Endothelial cell of umbilical vein (primary cell): ENCODE results near the gene PAPPA2. TPM values are rescaled to one million over a fixed set of nuclear protein-coding genes. Genes with fewer than 3 reads are reported as not detected.

Experiments
- BruUV-seq: library from RNA; stranded (reverse); fragments of 400-500 nt; replicated peaks from 2 replicates; lab custom pipeline; 2021; lab: Mats Ljungman, UMichigan
- CTCF ChIA-PET: fragments of 300-600, 350-600 bp; sonication (Branson Sonifier 250); formaldehyde crosslinking; loops from one replicate; lab custom pipeline; 2021; ENCODE audit warnings: antibody characterized with exemption, inconsistent platforms; lab: Charles Lee
- POLR2A ChIA-PET: fragments of 300-600, 350-600 bp; sonication (Branson Sonifier 250); formaldehyde crosslinking; loops from one replicate; lab custom pipeline; 2021; ENCODE audit warnings: antibody characterized with exemption, inconsistent platforms; lab: Charles Lee
- DNase-seq: peaks from one replicate; pipeline ENCODE4 v3.0.0-alpha.2; 2011; ENCODE audit warnings: low read depth, low spot score
- FAIRE-seq: peaks from 2 replicates; lab custom pipeline; 2011; peaks lifted over from hg19 to GRCh38; lab: Jason Lieb, UNC
- H2AFZ ChIP-seq: 2 replicates; pipeline ENCODE4 v1.6.0; 2012; ENCODE audit warnings: low read depth, low read length, control low read depth, inconsistent platforms
- H3K27ac ChIP-seq: 2 replicates; pipeline ENCODE4 v1.5.1; 2011; ENCODE audit warnings: low read depth, mild to moderate bottlenecking, control low read depth, low read length, moderate library complexity; ENCODE audit not compliant: insufficient read depth
- H3K27me3 ChIP-seq, 2 experiments: 2 replicates each; pipeline versions ENCODE4 v1.6.0 to v1.6.1; 2011; ENCODE audit warnings: low read length in 2 of 2, mixed read lengths in 1 of 2; ENCODE audit not compliant: control insufficient read depth in 2 of 2, insufficient read depth in 2 of 2
- H3K36me3 ChIP-seq, 2 experiments: 2 replicates in 1 of 2; 3 replicates in 1 of 2; pipeline ENCODE4 v1.5.1; 2011; ENCODE audit warnings: low read length in 2 of 2, mild to moderate bottlenecking in 1 of 2, moderate library complexity in 1 of 2; ENCODE audit not compliant: control insufficient read depth in 2 of 2, insufficient read depth in 2 of 2; ENCODE audit errors: extremely low read depth in 1 of 2
- H3K4me1 ChIP-seq: 3 replicates; pipeline ENCODE4 v1.5.1; 2011; ENCODE audit warnings: mild to moderate bottlenecking, low read length; ENCODE audit not compliant: control insufficient read depth, insufficient read depth; ENCODE audit errors: extremely low read depth
- H3K4me2 ChIP-seq: 2 replicates; pipeline ENCODE4 v1.6.1; 2011; ENCODE audit warnings: low read length, control low read depth, mixed read lengths; ENCODE audit not compliant: insufficient read depth
- H3K4me3 ChIP-seq, 3 experiments: fragments of 200-600 bp in 1 of 3; sonication (generic), shearing (Covaris generic) in 1 of 3; replicated peaks in 1 of 3; 2 replicates each; pipeline ENCODE4 v1.5.1; 2011 to 2016; ENCODE audit warnings: control low read depth in 3 of 3, low read length in 3 of 3, mild to moderate bottlenecking in 2 of 3, inconsistent platforms in 1 of 3, low read depth in 1 of 3, moderate library complexity in 1 of 3; ENCODE audit not compliant: insufficient read depth in 1 of 3
- H3K79me2 ChIP-seq: 2 replicates; pipeline ENCODE4 v1.6.0; 2012; ENCODE audit warnings: low read length, inconsistent platforms; ENCODE audit not compliant: control insufficient read depth, insufficient read depth
- H3K9ac ChIP-seq: replicated peaks from 2 replicates; pipeline ENCODE3; 2011; ENCODE audit warnings: low read length, control low read depth; ENCODE audit not compliant: insufficient read depth; ENCODE audit errors: extremely low read depth
- H3K9me1 ChIP-seq: replicated peaks from 3 replicates; pipeline ENCODE4 v1.6.0; 2011; ENCODE audit warnings: mild to moderate bottlenecking, low read length; ENCODE audit not compliant: control insufficient read depth, insufficient read depth; ENCODE audit errors: extremely low read depth
- H3K9me3 ChIP-seq: replicated peaks from 2 replicates; pipeline ENCODE4 v1.5.1; 2012; ENCODE audit warnings: low read length, inconsistent platforms; ENCODE audit not compliant: control insufficient read depth, insufficient read depth
- H4K20me1 ChIP-seq: replicated peaks from 2 replicates; pipeline ENCODE3; 2011; ENCODE audit warnings: mild to moderate bottlenecking, low read length; ENCODE audit not compliant: control insufficient read depth, insufficient read depth; ENCODE audit errors: extremely low read depth
- CTCF ChIP-seq, 2 donors: IDR thresholded peaks; 1 replicate in 1 of 2; 2 replicates in 1 of 2; pipeline ENCODE4 v1.5.1; 2011; ENCODE audit warnings: low read length in 2 of 2, mild to moderate bottlenecking in 2 of 2, moderate library complexity in 2 of 2, control low read depth in 1 of 2, inconsistent platforms in 1 of 2, low read depth in 1 of 2; ENCODE audit not compliant: insufficient read depth in 1 of 2; ENCODE audit errors: extremely low read depth in 1 of 2
- EZH2 ChIP-seq: IDR thresholded peaks from 2 replicates; pipeline ENCODE4 v1.6.1; 2012; ENCODE audit warnings: borderline replicate concordance, low read depth, mild to moderate bottlenecking, moderate library complexity, low read length, inconsistent platforms; ENCODE audit not compliant: severe bottlenecking
- FOS ChIP-seq: IDR thresholded peaks from 2 replicates; pipeline ENCODE4 v1.6.1; 2011; ENCODE audit warnings: mild to moderate bottlenecking, low read length, moderate library complexity, borderline replicate concordance; ENCODE audit not compliant: insufficient read depth
- GATA2 ChIP-seq: IDR thresholded peaks from 2 replicates; pipeline ENCODE4 v1.7.0; 2011; ENCODE audit warnings: low read depth, mild to moderate bottlenecking, moderate library complexity, mixed read lengths, low read length; ENCODE audit not compliant: insufficient read length, insufficient read depth
- JUN ChIP-seq: IDR thresholded peaks from 2 replicates; pipeline ENCODE4 v1.6.1; 2011; ENCODE audit warnings: borderline replicate concordance, low read depth; ENCODE audit not compliant: insufficient read length, insufficient read depth
- MAX ChIP-seq: IDR thresholded peaks from 2 replicates; pipeline ENCODE4 v1.6.1; 2011; ENCODE audit not compliant: insufficient read depth, insufficient read length
- MYC ChIP-seq: IDR thresholded peaks from one replicate; pipeline ENCODE4 v1.6.1; 2011; ENCODE audit warnings: mild to moderate bottlenecking, low read depth, low read length
- POLR2A ChIP-seq: IDR thresholded peaks from 2 replicates; pipeline ENCODE4 v1.6.1; 2012; ENCODE audit warnings: low read depth, mild to moderate bottlenecking, control low read depth, low read length
- POLR2AphosphoS5 ChIP-seq: IDR thresholded peaks from 2 replicates; pipeline ENCODE4 v1.6.1; 2012; ENCODE audit warnings: low read depth, mild to moderate bottlenecking, control low read depth, low read length, moderate library complexity; ENCODE audit not compliant: insufficient read depth
- dilution Hi-C: fragments of 300-500 bp; cut with MboI; formaldehyde crosslinking; loops from one replicate; pipeline ENCODE4 v1.15.0; 2019; ENCODE audit warnings: low sequenced_read_pairs; ENCODE audit not compliant: extremely low pct_ligation_motif_present
- intact Hi-C: fragments of 100-400 bp; cut with micrococcal nuclease; formaldehyde crosslinking; loops from one replicate; pipeline ENCODE4 v1.10.0; 2022
- polyA plus RNA-seq, 4 experiments: library from polyadenylated mRNA; depleted of rRNA in 3 of 4; stranded (reverse) in 3 of 4; unstranded in 1 of 4; fragments of >200 nt; gene quantifications; 2 replicates each; pipeline versions ENCODE4 v1.2.1 to v1.2.3, GENCODE V29; 2011 to 2012; ENCODE audit warnings: missing spikeins in 1 of 4
- total RNA-seq: library from RNA; stranded (reverse); gene quantifications from 2 replicates; pipeline ENCODE4 v1.2.3, GENCODE V29; 2021

PAPPA2 gene
- total and polyA plus RNA-seq, 2 donors (not counting 3 experiments of a cell fraction or from before 2014, with no cell fraction given) = not detected

GRCh38 chr1:176542352-176542751, 79.4 kb downstream of the PAPPA2 start:
- H3K27ac ChIP-seq = no peak overlapping the region
- no peaks in the 10 kb centered on the region for H3K27me3 ChIP-seq
- H3K4me3 ChIP-seq = no peak overlapping the region
- no peak overlapping the region for H2AFZ ChIP-seq
- H3K4me1 ChIP-seq = no peaks in the 10 kb centered on the region
- ChIA-PET POLR2A (no interaction called here), CTCF (no interaction called here)
- H3K9ac ChIP-seq = no peak overlapping the region
- no peaks in the 10 kb centered on the region for H3K79me2 ChIP-seq
- peaks cover 2% of the 10 kb centered on the region for H3K9me3 ChIP-seq
- no peak for DNase-seq
- intact Hi-C loops = no loop called here
- FAIRE-seq = no peak
- H3K36me3 ChIP-seq = no peaks in the 10 kb centered on the region
- no peak overlapping the region for H3K4me2 ChIP-seq
- dilution Hi-C loops = no loop called here
- TF ChIP-seq POLR2A (no peak), EZH2 (no peak), CTCF (IDR thresholded peaks at IDR 0.05; ENCODE audit: extremely low read depth in 1 of 2, insufficient read depth in 1 of 2, low read depth in 1 of 2, low read length in 2 of 2) (no peak), FOS (no peak), MYC (no peak), MAX (no peak), POLR2AphosphoS5 (no peak), GATA2 (no peak), JUN (no peak)
- H3K9me1 ChIP-seq = no peaks in the 10 kb centered on the region
- no TSS peak for BruUV-seq
- H4K20me1 ChIP-seq = no peaks in the 10 kb centered on the region
